MM.1S (cell line): Measurements from ENCODE around the gene HIPK1.

Experiments
- CTCF ChIP-seq: fragments of 300-600 bp; sonication (generic); IDR thresholded peaks from 2 replicates; pipeline ENCODE4 v1.5.1; 2016; ENCODE audit warnings: antibody characterized with exemption, low read length, mixed read lengths
- EZH2 ChIP-seq: fragments of 300-600 bp; sonication (generic); optimal IDR thresholded peaks from 2 replicates; pipeline ENCODE3; 2017; ENCODE audit warnings: low read depth, mild to moderate bottlenecking, antibody characterized with exemption, low read length, mixed read lengths
- EZH2phosphoT487 ChIP-seq: fragments of 300-600 bp; sonication (generic); IDR thresholded peaks from 2 replicates; pipeline ENCODE4 v1.6.1; 2018; ENCODE audit warnings: antibody characterized with exemption, low read length

GRCh38 chr1:113965703-113966412 lies 36.7 kb downstream of the HIPK1 start:
- TF ChIP-seq CTCF (no peak), EZH2 (no peak), EZH2phosphoT487 (no peak)
